GF-D8 (cell line): Measurements from ENCODE around the gene HSPB3.
"Not testable (repeated sequence)": the region's sequence is repeated elsewhere in the genome, so short reads cannot be mapped to it uniquely, and the experiment has no call there.

Source experiments
- DNase-seq: peaks from one replicate; lab custom pipeline; 2025; lab: John Stamatoyannopoulos, UW

HSPB3 gene

DNA sequence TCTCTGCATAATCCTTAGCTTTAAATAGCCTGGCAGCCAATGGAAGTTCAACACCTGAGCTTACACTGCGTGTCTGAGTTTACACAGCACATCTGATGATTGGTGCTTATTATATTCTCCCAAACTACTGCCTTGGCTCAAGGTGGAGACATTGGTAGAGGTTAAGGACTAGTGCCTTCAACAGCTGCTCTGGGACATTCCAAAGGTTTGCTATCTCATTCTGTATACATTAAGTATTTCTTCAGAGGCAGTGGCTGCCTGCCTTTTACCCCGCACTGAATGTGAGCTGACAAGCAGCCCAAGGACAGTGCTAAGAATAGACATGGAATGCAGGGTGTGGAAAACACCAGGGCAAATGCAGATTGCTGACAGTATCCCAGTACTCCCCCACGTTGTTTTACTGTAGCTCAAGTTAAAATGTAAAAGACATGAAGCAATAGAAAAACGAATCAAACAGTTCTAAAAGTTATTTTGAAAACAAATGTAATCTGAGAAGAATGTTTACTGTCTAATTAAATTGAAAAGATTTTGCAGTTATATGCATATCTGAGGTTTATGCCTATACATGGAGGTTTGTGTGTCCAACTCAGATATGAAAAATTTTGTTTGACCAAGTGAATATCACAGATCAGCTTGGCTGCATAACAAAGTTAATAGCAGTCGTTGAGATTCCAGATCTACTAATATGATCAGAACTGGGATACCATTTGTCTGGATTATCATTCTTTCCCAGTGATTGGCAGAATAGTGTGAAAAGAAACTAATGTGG, 1.8 kb downstream of the HSPB3 start:
- no peak for DNase-seq

DNA sequence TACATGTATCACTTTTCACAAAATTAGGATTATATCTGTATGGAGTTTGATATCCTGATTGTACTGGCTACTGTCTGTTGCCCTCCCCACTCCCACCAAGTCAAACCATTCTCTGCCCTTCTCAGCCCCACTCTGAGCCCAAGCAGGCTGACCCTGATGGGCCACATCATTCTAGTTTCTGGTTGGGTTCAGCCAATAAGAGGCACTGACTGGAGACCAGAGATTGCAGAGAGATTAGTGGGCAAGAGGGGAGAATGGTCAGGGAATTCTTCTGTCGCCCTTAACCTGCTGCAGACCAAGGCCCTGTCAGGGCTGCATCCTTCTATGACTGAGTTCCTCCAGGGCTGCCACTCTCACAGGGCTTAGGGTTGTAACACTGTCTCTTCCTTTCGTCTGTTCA, 2.7 kb downstream of the HSPB3 start:
- no peak for DNase-seq

DNA sequence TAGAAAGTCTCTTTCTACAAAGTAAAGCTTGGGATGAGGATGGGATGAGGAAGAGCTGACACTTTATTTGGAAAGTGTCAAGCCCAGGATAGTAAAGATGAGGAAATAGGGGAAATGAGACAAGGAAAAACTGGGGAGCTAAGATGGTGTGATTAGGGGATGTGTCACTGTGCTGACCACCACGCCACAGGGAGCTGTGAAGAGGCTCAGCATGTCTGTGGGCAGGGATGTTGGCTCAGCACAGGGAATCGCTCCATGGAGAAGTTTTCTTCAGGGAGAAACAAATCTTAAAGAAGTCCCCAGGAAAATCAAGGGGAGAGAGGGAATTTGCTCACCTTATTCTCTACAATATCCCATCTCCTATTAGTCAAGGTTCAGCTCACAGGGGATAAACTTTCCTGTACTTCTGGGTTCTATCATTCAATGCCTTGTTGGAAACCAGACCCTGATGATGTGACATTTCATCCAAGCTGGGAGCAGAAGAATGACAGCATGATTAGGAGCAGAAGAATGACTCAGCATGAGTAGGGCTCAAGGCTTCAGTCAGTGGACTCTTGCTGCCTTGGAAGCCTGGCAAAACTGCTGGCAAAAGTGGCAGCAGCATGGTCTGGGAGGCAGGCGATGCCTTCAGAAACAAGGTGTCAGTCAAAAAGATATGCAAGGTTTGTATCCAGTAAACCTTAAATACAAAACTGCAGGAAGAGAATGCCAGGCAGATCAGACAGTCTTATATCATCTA, 4.9 kb downstream of the HSPB3 start:
- DNase-seq = no peak

DNA sequence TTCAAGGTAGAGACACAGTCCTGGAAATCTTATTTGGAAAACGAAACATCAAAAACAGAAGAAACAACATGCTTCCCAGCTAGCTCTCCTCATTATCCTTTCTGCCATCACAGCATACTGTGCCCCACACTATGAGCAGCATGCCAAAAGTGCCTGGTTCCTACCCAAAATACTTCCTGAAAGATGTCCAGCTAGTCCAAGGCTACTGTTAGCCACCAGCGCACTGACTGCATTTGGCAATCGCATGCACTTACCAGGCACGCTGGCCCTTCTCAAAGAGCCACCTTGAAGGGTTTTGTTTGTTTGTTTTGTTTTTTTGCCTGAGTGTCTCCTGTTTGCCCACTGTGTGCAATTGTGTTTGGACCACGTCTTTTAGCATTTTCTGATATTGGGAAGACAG, 6.8 kb downstream of the HSPB3 start:
- DNase-seq = no peak

DNA sequence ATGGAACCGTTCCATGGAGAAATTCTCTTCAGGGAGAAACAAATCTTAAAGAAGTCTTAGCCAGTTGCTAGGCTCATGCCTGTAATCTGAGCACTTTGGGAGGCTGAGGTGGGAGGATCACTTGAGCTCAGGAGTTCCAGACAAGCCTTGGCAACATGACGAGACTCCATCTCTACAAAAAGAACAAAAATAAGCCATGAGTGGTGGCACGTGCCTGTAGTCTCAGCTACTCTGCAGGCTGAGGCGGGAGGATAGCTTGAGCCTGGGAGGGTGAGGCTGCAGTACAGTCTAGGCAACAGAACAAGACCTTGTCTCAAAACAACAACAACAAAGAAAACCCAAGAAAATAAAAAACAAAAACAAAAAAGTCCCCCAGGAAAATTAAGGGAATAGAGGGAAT, 8.2 kb downstream of the HSPB3 start:
- no peak for DNase-seq

DNA sequence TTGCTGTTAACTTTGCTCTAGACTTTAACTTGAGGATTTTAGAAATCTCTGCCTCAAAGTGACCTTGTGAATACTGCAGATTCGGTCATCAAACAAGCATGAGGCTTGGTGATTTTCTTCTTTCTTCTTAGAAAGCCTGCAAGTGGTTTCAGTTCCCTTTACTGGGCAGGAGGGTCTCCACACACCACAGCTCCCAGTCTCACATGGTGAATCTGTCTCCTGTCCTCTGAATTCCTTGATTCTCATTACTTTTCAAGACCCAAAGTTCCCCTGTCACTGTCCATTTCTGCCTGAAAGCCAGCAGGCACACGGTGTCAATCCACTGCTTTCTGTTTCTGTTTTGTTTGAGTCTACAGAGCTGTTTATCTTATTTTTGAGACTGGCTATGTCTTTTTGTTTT, 14.1 kb downstream of the HSPB3 start:
- no peak for DNase-seq

DNA sequence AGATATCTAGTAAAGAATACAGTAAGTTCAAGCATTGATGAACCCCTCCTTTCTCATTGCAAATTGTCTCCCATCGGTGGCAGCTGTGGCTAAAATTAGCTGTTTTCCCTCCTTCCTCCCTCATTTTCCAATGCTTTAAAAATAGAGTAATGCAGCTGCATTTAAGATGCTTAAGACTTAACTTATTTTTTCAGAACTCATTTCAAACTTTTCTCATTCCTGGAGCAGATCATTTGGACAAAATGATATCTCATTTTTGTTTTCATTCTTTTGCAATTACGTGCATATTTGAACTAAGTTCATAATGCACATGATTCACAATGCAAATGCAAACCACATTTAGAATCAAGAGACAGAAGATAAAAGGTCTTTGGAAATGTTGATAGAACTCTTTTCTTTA, 14.6 kb downstream of the HSPB3 start:
- DNase-seq = no peak

DNA sequence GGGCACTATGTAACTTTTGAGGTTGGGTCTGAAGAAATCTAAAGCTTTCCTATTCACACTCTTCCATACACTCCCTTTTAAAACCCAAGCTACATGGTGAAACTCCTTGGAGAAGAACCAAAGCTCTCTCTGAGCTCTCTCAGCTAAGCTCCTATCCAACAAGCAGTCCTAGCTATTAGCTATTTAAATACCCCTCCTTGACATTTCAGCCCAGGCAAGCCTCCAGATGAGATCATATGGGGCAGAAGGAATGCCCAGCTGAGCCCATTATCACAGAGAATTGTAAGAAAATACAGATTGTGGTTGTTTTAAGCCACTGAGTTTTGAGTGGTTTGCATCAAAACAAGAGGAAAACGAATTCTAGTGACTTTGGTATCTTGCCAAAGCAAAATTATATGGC, 15.2 kb downstream of the HSPB3 start:
- no peak for DNase-seq

DNA sequence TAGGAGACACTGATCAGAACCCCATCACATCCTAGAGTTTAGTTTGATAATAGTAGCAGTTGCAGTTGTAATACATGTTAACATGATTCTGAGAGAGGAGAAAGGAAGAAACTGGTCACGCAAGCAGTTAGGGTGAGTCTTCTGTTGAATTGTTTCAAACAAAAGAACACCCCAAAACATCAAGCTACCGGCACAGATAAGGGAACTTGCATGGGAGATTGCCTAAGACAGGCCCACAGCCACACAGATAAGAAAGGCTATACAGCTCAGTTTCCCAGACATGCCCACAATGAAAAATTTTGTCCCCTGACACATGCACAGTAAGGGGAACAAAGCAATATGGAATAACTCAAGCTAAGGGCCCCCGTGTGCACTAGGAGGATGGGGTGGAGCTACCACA, 15.9 kb downstream of the HSPB3 start:
- DNase-seq = no peak

DNA sequence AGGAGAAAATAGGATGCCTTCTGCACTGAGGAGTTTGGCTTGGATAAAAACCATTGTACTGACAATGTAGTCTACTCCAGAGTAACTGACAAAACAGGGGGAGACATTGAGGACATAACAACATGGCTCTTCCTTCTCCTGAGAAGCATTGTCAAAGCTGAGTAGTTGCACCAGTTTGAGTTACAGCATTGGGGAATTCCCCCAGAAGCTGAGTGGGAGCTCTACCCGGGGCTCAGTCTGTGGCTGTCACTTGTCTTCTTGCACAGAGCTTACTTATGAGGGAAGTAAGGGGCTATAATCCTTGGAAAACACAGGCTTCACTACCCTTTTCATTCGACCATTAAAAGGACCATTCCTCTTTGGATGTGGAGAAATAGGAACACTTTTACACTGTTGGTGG, 21.2 kb downstream of the HSPB3 start:
- DNase-seq = no peak

DNA sequence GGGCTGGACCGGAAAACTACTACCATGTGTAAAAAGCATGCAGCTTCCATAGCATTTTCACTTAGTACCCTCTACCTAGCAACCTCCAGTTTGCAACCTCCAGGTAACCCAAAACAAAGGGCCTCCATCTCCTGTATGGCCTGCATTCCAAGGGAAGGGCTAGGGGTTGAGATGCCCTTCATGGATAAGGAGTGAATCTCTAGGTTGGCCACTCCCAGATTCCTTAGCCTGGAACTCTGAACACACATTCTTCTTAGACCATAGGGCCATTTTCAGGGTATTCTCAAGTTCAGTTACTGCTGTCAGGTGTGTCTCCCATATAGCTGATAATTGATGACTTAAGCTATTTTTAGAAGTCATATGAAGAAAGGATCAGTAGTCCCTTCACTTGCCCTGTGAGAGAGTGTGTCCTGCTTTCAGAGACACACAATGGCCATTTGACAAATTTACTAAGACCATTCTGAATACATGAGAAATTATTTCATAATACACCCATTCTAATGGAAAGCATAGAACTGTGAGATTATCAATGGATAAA, 22.5 kb downstream of the HSPB3 start:
- no peak for DNase-seq

DNA sequence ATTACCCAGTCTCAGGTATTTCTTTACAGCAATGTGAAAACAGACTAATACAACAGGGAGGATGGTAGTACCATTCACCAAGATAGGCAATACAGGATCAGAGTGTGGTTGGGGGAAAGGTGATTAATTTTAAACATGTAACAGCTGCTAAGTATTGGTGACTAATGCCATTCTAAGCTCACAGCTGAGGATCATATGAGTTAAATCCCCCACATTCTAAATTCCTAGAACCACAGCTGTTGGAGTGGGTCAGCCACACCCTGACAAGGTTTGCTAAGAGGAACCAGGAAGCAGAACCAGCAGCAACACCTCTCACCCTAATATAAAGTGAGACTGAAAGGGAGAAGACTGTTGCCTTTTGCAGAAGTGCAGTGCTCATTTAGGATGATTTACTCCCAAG, 24.8 kb downstream of the HSPB3 start:
- DNase-seq = no peak

DNA sequence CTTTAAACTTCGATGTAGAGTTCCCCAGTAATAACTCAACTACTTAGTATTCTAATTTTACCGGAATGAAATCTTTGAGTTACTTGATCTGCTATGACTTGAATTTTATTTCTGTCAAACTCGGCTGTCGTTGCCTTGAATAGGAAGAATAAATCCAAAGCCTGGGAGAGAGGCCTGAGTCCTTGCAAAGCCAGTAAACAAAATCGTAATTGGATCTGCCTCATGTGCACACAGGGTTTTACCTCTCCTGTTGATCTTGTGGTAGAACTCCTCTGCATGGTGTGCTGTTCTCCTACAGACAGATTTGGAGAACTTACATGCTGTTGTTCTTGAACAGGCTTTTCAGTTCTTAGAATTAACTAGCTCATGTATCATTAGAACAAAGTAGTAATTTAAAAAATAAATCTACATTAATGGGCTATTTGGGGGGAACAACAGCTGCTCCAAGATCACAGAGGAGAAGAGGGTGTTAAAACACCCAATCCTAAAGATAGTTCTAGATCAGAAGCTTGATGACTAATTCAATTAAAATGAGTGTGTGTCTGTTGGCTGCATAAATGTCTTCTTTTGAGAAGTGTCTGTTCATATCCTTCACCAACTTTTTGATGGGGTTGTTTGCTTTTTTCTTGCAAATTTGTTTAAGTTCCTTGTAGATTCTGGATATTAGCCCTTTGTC, 28.9 kb downstream of the HSPB3 start:
- DNase-seq = no peak

DNA sequence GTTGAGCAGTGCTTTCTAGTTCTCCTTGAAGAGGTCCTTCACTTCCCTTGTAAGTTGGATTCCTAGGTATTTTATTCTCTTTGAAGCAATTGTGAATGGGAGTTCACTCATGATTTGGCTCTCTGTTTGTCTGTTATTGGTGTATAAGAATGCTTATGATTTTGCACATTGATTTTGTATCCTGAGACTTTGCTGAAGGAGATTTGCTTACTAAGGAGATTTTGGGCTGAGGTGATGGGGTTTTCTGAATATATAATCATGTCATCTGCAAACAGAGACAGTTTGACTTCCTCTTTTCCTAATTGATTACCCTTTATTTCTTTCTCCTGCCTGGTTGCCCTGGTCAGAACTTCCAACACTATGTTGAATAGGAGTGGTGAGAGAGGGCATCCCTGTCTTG, 30.2 kb downstream of the HSPB3 start:
- DNase-seq = not testable (repeated sequence)

DNA sequence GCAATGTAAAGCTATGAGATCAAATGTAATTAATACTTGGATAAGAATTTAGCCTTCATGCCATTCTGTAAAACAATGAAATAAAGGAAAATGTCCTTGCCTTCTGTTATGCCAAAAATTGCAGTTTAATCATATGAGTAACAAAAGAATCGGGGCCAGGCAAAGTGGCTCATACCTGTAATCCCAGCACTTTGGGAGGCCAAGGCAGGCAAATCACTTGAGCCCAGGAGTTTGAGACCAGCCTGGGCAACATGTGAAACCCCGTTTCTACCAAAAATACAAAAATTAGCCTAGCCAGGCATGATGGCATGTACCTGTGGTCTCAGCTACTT, 34.1 kb downstream of the HSPB3 start:
- not testable (repeated sequence) for DNase-seq

DNA sequence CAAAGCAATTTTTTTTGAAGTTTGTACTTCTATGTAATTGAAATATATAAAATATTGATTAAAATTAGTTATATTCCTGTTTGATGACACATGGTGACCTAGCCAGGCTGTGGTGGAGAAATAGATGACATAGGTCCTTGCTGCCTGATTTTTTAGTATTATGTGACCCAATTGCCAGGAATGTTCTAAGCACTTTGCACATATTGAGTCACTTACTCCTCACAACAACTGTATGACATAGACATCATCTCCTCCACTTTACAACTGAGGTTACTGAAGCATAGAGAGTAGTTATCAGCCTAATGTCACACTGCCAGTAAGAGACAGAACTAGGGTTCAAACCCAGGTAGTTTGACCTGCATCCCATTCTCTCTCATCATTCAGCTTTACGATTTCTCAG, 35.8 kb downstream of the HSPB3 start:
- DNase-seq = no peak

DNA sequence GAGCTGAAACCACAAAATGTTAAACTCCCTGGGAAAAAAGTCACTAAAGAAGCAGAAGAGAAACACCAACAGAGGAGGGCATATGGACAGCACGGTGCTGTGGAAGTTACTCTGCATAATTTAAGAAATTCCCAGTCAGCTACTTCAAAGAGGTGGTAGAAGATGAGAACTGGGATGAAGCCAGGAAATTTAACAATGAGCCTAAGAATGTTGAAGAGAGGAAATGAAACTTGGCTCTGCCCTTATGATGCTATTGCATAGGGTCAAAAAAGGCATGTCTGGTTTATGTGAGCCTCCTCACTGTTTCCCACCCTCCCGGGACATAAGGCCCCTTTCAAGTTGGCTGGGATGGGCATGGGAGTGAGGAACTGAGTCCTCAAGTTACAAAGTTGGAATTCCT, 36.7 kb downstream of the HSPB3 start:
- no peak for DNase-seq

DNA sequence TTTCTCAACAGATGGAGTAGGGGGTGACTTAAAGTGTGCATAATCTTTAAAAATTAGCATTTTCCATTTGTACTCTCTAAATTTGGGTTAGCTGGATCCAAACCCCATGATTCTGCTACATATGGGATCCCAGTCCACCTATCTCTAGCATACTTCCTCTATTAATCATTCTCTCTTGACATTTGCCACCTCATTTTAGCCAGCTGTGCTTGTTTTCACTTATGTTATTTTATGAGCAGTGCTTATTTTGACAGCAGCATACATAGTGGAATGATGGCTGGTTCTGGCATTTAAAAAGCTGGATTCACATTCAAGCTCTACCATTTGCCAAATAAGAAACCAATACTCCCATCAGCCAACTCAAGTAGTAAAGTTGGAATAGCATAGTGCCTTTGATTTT, 39.5 kb downstream of the HSPB3 start:
- DNase-seq = no peak
